BLaER1 treated with 17β-estradiol and CSF1 and Interleukin-3, amounts not matched to agents 10 nM and 100 nM (cell line): ENCODE data around the gene MPDU1.
A peak's percentile ranks its signal among the peaks of the same experiment; 100 is the strongest.

Experiments
- H3K27ac ChIP-seq, 11 experiments: shearing (Covaris generic); formaldehyde crosslinking; 2 replicates each; pipeline ENCODE4 v1.8.1; 2022
- H3K27me3 ChIP-seq, 11 experiments: shearing (Covaris generic); formaldehyde crosslinking; 2 replicates each; pipeline ENCODE4 v1.8.1; 2022
- H3K36me3 ChIP-seq, 11 experiments: shearing (Covaris generic); formaldehyde crosslinking; 2 replicates each; pipeline ENCODE4 v1.8.1; 2022
- H3K4me1 ChIP-seq, 10 experiments: shearing (Covaris generic); formaldehyde crosslinking; 2 replicates each; pipeline ENCODE4 v1.8.1; 2022
- H3K4me2 ChIP-seq, 11 experiments: shearing (Covaris generic); formaldehyde crosslinking; 2 replicates each; pipeline ENCODE4 v1.8.1; 2022
- H3K4me3 ChIP-seq, 10 experiments: shearing (Covaris generic); formaldehyde crosslinking; 2 replicates each; pipeline ENCODE4 v1.8.1; 2022
- H3K9ac ChIP-seq, 11 experiments: shearing (Covaris generic); formaldehyde crosslinking; 2 replicates each; pipeline ENCODE4 v1.8.1; 2022
- H3K9me3 ChIP-seq, 11 experiments: shearing (Covaris generic); formaldehyde crosslinking; replicated peaks in 1 of 11; 2 replicates each; pipeline ENCODE4 v1.8.1; 2022
- H4K20me1 ChIP-seq, 11 experiments: shearing (Covaris generic); formaldehyde crosslinking; 2 replicates each; pipeline ENCODE4 v1.8.1; 2022
- Cebpa-rat ChIP-seq, 11 experiments: shearing (Covaris generic); IDR thresholded peaks; 2 replicates each; pipeline ENCODE4 v1.8.1; 2022

Gene MPDU1

GRCh38 chr17:7575481-7575883 is 8.2 kb upstream of the MPDU1 start:
- Histone ChIP-seq H3K4me2 (peak overlapping the region; percentile 81 to 100 (median 98)), H3K36me3 (peaks cover 68 to 79% (median 74%) of the 10 kb centered on the region in 11 experiments), H3K4me1 (peaks cover 51 to 78% (median 71%) of the 10 kb centered on the region in 10 experiments), H3K9ac (peak overlapping the region; percentile 99 to 100 (median 100)), H3K4me3 (peak overlapping the region; percentile 97 to 100 (median 99)), H3K27ac (peak overlapping the region; percentile 39 to 100 (median 100); a peak in 21 of 22 replicates), H4K20me1 (peaks cover 56 to 75% (median 64%) of the 10 kb centered on the region in 11 experiments), H3K9me3 (peaks cover 0 to 4% (median 0%) of the 10 kb centered on the region in 11 experiments; a peak in 5 of 22 replicates), H3K27me3 (no peaks in the 10 kb centered on the region)
- TF ChIP-seq Cebpa-rat (IDR thresholded peaks at IDR 0.05), result no peak

DNA sequence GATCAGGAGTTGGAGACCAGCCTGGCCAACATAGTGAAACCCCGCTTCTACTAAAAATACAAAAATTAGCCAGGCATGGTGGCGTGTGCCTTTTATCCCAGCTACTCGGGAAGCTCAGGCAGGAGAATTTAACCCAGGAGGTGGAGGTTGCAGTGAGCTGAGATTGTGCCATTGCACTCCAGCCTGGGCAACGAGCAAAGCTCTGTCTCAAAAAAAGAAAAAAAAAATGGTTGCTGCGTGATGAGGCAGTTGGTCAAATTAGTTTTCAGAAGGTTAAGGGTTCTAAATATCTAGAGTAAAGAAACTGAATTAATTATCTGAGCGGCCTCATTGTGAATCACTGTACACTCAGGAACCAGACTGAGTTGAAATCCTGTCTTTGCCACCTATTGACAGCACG is 7.7 kb upstream of the MPDU1 start:
- H3K36me3 ChIP-seq, result peaks cover 63 to 79% (median 72%) of the 10 kb centered on the region in 11 experiments

GRCh38 chr17:7576432-7576937 is 7.2 kb upstream of the MPDU1 start:
- H3K4me3 ChIP-seq, result peak overlapping the region; percentile 97 to 100 (median 99); a peak in 19 of 20 replicates
- H3K27ac ChIP-seq, result peak overlapping the region in 10 of 11 experiments; percentile 2 to 100 (median 100); a peak in 15 of 22 replicates
- TF ChIP-seq Cebpa-rat (IDR thresholded peaks at IDR 0.05), result no peak
- H3K9me3 ChIP-seq, result peaks cover 0 to 4% (median 0%) of the 10 kb centered on the region in 11 experiments; a peak in 5 of 22 replicates
- H3K27me3 ChIP-seq, result no peaks in the 10 kb centered on the region
- H4K20me1 ChIP-seq, result peaks cover 56 to 84% (median 64%) of the 10 kb centered on the region in 11 experiments
- H3K36me3 ChIP-seq, result peaks cover 58 to 76% (median 69%) of the 10 kb centered on the region in 11 experiments
- H3K4me2 ChIP-seq, result peak overlapping the region; percentile 81 to 100 (median 98)
- H3K9ac ChIP-seq, result peak overlapping the region; percentile 99 to 100 (median 100)
- peaks cover 41 to 79% (median 73%) of the 10 kb centered on the region in 10 experiments for H3K4me1 ChIP-seq

More for the DNA sequence above, 7.7 kb upstream of the MPDU1 start:
- Histone ChIP-seq H3K9me3 (peaks cover 0 to 4% (median 0%) of the 10 kb centered on the region in 11 experiments; a peak in 5 of 22 replicates), H3K27me3 (no peaks in the 10 kb centered on the region), H3K27ac (peak overlapping the region; percentile 39 to 100 (median 100); a peak in 20 of 22 replicates), H3K9ac (peak overlapping the region; percentile 99 to 100 (median 100)), H3K4me3 (peak overlapping the region; percentile 97 to 100 (median 99)), H4K20me1 (peaks cover 56 to 80% (median 64%) of the 10 kb centered on the region in 11 experiments), H3K4me2 (peak overlapping the region; percentile 81 to 100 (median 98)), H3K4me1 (peaks cover 46 to 79% (median 73%) of the 10 kb centered on the region in 10 experiments)
- no peak for TF ChIP-seq Cebpa-rat (IDR thresholded peaks at IDR 0.05)

DNA sequence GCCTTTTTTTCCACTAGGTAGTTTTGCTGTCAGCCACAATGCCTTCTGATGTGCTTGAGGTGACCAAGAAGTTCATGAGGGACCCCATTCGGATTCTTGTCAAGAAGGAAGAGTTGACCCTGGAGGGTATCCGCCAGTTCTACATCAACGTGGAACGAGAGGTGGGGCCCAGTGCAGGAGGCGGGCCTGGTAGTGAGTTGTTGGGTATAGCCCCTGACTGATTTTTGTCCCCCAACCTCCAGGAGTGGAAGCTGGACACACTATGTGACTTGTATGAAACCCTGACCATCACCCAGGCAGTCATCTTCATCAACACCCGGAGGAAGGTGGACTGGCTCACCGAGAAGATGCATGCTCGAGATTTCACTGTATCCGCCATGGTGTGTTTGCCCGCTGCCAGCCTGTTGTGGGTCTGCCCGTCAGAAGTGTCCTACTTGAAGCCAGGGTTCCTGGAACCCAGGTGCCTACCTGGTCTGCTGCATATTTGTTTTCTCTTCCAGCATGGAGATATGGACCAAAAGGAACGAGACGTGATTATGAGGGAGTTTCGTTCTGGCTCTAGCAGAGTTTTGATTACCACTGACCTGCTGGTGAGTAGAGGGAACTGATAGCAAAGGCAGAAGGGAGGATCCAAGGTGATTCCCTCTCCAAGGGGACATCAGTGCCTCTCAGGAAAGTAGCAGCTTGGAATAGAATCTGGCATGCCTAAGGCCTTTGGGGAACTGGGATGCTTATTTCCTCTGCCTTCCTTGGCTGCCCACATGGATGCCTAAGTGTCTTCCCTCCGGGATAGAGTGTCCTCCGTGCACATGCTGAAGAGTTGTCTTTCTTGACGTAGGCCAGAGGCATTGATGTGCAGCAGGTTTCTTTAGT is 6.1 kb upstream of the MPDU1 start:
- H3K9ac ChIP-seq, result peak overlapping the region; percentile 99 to 100 (median 100); a peak in 21 of 22 replicates
- H3K4me1 ChIP-seq, result peaks cover 44 to 85% (median 82%) of the 10 kb centered on the region in 10 experiments
- H4K20me1 ChIP-seq, result peaks cover 56 to 87% (median 65%) of the 10 kb centered on the region in 11 experiments
- peaks cover 57 to 78% (median 70%) of the 10 kb centered on the region in 11 experiments for H3K36me3 ChIP-seq
- peak overlapping the region in 10 of 11 experiments; percentile 21 to 100 (median 100); a peak in 18 of 22 replicates for H3K27ac ChIP-seq
- peak overlapping the region in 9 of 10 experiments; percentile 97 to 100 (median 99); a peak in 15 of 20 replicates for H3K4me3 ChIP-seq
- no peak for TF ChIP-seq Cebpa-rat (IDR thresholded peaks at IDR 0.05)
- H3K27me3 ChIP-seq, result no peaks in the 10 kb centered on the region
- peak overlapping the region; percentile 81 to 100 (median 98) for H3K4me2 ChIP-seq
- H3K9me3 ChIP-seq, result peaks cover 0 to 4% (median 0%) of the 10 kb centered on the region in 11 experiments; a peak in 5 of 22 replicates

GRCh38 chr17:7579001-7579833 is 4.4 kb upstream of the MPDU1 start, which contains the start of gene CD68:
Gene CD68 (plus strand): TSS chr17:7579638. CDS start chr17:7579678, 40 bp downstream.
- Histone ChIP-seq H3K4me3 (peak within 1 kb of the TSS in 8 of 10 experiments; percentile 66 to 100 (median 99); a peak in 17 of 20 replicates), H3K4me2 (peak within 1 kb of the TSS; percentile 81 to 100 (median 98)), H3K36me3 (peaks cover 46 to 75% (median 66%) of the 10 kb centered on the region in 11 experiments), H3K27ac (peak within 1 kb of the TSS; percentile 97 to 100 (median 100)), H4K20me1 (peaks cover 50 to 74% (median 50%) of the 10 kb centered on the region in 11 experiments), H3K9ac (peak within 1 kb of the TSS; percentile 95 to 100 (median 100)), H3K9me3 (no peaks in the 10 kb centered on the region), H3K27me3 (no peaks in the 10 kb centered on the region), H3K4me1 (peaks cover 54 to 94% (median 92%) of the 10 kb centered on the region in 10 experiments)
- peak; percentile 73 to 92 (median 88); a peak in 21 of 22 replicates for TF ChIP-seq Cebpa-rat (IDR thresholded peaks at IDR 0.05)

GRCh38 chr17:7579834-7580603 is 3.6 kb upstream of the MPDU1 start:
- peak overlapping the region; percentile 97 to 100 (median 100) for H3K27ac ChIP-seq
- H3K9ac ChIP-seq, result peak overlapping the region; percentile 95 to 100 (median 100)
- H3K36me3 ChIP-seq, result peaks cover 38 to 67% (median 58%) of the 10 kb centered on the region in 11 experiments
- H3K4me3 ChIP-seq, result peak overlapping the region in 8 of 10 experiments; percentile 28 to 100 (median 78); a peak in 17 of 20 replicates
- H3K9me3 ChIP-seq, result no peaks in the 10 kb centered on the region
- no peak for TF ChIP-seq Cebpa-rat (IDR thresholded peaks at IDR 0.05)
- H4K20me1 ChIP-seq, result peaks cover 42 to 66% (median 42%) of the 10 kb centered on the region in 11 experiments
- H3K27me3 ChIP-seq, result no peaks in the 10 kb centered on the region
- peaks cover 62 to 94% (median 92%) of the 10 kb centered on the region in 10 experiments for H3K4me1 ChIP-seq
- peak overlapping the region; percentile 81 to 100 (median 98) for H3K4me2 ChIP-seq
